Thoracic aorta (tissue), 2 donors: Measurements from ENCODE around the gene CMKLR1. TPM values are rescaled to one million over a fixed set of nuclear protein-coding genes. Genes with fewer than 3 reads are reported as not detected.

ENCODE experiments used
- ATAC-seq: fragments of 150-250 bp; one replicate; pipeline ENCODE4 v1.8.0; 2017; ENCODE audit warnings: low read depth; ENCODE audit not compliant: insufficient number of reproducible peaks, low FRiP score
- DNase-seq: peaks from one replicate; pipeline ENCODE4 v3.0.0-alpha.2; 2020; ENCODE audit warnings: low spot score
- H3K27ac ChIP-seq, 2 donors: fragments of 200-600 bp; sonication (generic); 1 replicate in 1 of 2; 2 replicates in 1 of 2; pipeline ENCODE4 v1.5.1; 2016; ENCODE audit warnings: mild to moderate bottlenecking in 2 of 2, moderate library complexity in 2 of 2
- H3K27me3 ChIP-seq: fragments of 200-600 bp; sonication (generic); replicated peaks from 2 replicates; pipeline ENCODE4 v1.6.0; 2016; ENCODE audit warnings: mild to moderate bottlenecking; ENCODE audit not compliant: insufficient read depth
- H3K36me3 ChIP-seq: fragments of 200-600 bp; sonication (generic); one replicate; pipeline ENCODE4 v1.5.1; 2016
- H3K4me1 ChIP-seq, 2 donors: fragments of 200-600 bp; sonication (generic); 1 replicate in 1 of 2; 2 replicates in 1 of 2; pipeline versions ENCODE4 v1.5.1 to v1.6.0; 2016; ENCODE audit warnings: low read depth in 2 of 2, mild to moderate bottlenecking in 1 of 2; ENCODE audit not compliant: control insufficient read depth in 1 of 2
- H3K4me3 ChIP-seq: fragments of 200-600 bp; sonication (generic); 2 replicates; pipeline ENCODE4 v1.5.1; 2016; ENCODE audit warnings: mild to moderate bottlenecking
- H3K9me3 ChIP-seq: fragments of 200-600 bp; sonication (generic); 2 replicates; pipeline ENCODE4 v1.5.1; 2016
- total RNA-seq, 2 donors: library from RNA; depleted of rRNA; stranded (reverse); fragments of >200 nt; gene quantifications; one replicate each; pipeline versions ENCODE4 v1.1.0 to v1.2.3, GENCODE V29; 2016
- TF ChIP-seq, protein P1 (sequence below): fragments of 200-600 bp; sonication (generic); IDR thresholded peaks from one replicate; pipeline ENCODE4 v1.5.1; 2019; ENCODE audit warnings: antibody characterized with exemption

The CMKLR1 gene
- total RNA-seq, 2 donors from 2014 or later, result 56.6 to 73.8 TPM

DNA sequence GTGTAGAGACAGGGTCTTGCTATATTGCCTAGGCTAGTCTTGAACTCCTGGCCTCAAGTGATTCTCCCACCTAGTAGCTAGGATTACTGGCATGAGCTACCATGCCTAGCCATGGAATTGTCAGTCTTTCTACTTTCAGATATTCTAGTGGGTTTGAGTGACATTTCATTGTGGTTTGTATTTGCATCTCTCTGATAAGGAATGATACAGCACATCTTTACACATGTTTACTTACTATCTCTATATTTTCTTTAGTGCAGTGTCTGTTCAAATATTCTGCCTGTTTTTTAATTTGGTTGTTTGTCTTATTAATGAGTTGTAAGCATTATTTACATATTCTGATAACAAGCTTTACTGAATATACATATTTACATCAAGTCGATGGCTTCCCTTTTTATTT lies 73.6 kb downstream of the CMKLR1 start:
- Histone ChIP-seq H3K36me3 (no peaks in the 10 kb centered on the region), H3K9me3 (peaks cover 10% of the 10 kb centered on the region), H3K4me1 (no peaks in the 10 kb centered on the region), H3K4me3 (no peak overlapping the region), H3K27ac (no peak overlapping the region), H3K27me3 (no peaks in the 10 kb centered on the region)
- ATAC-seq (no peak), DNase-seq (no peak)
- TF ChIP-seq, protein P1, sequence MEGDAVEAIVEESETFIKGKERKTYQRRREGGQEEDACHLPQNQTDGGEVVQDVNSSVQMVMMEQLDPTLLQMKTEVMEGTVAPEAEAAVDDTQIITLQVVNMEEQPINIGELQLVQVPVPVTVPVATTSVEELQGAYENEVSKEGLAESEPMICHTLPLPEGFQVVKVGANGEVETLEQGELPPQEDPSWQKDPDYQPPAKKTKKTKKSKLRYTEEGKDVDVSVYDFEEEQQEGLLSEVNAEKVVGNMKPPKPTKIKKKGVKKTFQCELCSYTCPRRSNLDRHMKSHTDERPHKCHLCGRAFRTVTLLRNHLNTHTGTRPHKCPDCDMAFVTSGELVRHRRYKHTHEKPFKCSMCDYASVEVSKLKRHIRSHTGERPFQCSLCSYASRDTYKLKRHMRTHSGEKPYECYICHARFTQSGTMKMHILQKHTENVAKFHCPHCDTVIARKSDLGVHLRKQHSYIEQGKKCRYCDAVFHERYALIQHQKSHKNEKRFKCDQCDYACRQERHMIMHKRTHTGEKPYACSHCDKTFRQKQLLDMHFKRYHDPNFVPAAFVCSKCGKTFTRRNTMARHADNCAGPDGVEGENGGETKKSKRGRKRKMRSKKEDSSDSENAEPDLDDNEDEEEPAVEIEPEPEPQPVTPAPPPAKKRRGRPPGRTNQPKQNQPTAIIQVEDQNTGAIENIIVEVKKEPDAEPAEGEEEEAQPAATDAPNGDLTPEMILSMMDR, result no peak

GRCh38 chr12:108260969-108261368 lies 78.1 kb downstream of the CMKLR1 start:
- no peak overlapping the region for H3K4me3 ChIP-seq
- H3K36me3 ChIP-seq, result no peaks in the 10 kb centered on the region
- no peak for DNase-seq
- no peaks in the 10 kb centered on the region for H3K4me1 ChIP-seq
- H3K27me3 ChIP-seq, result no peaks in the 10 kb centered on the region
- ATAC-seq, result no peak
- peaks cover 18% of the 10 kb centered on the region for H3K9me3 ChIP-seq
- H3K27ac ChIP-seq, result no peak overlapping the region
- TF ChIP-seq, protein P1, result no peak

DNA sequence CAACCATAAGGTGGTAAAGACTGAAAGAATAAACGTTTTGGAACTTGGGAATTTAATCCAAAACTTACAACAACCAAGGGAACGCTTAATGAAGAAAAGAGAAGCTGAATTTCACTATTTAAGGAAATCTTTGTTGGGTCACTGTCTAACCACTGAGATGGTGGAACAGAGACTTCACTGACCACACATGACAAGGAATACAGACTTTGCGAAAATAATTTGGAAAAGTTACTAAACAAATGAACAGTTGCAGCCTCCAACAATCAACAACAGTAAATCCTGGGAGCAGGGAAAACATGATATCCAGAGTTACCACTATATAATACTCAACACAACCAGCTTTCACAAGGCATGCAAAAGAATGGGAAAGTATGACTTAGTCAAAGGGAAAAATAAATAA lies 79.1 kb downstream of the CMKLR1 start:
- no peaks in the 10 kb centered on the region for H3K36me3 ChIP-seq
- no peak for DNase-seq
- no peaks in the 10 kb centered on the region for H3K27me3 ChIP-seq
- no peak overlapping the region for H3K4me3 ChIP-seq
- no peak overlapping the region for H3K27ac ChIP-seq
- ATAC-seq, result no peak
- peaks cover 18% of the 10 kb centered on the region for H3K9me3 ChIP-seq
- TF ChIP-seq, protein P1, result no peak
- H3K4me1 ChIP-seq, result no peaks in the 10 kb centered on the region

GRCh38 chr12:108257610-108258106 lies 81.5 kb downstream of the CMKLR1 start:
- no peak for ATAC-seq
- H3K27ac ChIP-seq, result no peak overlapping the region
- H3K36me3 ChIP-seq, result no peaks in the 10 kb centered on the region
- H3K4me3 ChIP-seq, result no peak overlapping the region
- no peaks in the 10 kb centered on the region for H3K27me3 ChIP-seq
- DNase-seq, result no peak
- H3K9me3 ChIP-seq, result peaks cover 18% of the 10 kb centered on the region
- TF ChIP-seq, protein P1, result no peak
- no peaks in the 10 kb centered on the region for H3K4me1 ChIP-seq

GRCh38 chr12:108257004-108257403 lies 82.1 kb downstream of the CMKLR1 start:
- Histone ChIP-seq H3K4me3 (no peak overlapping the region), H3K27me3 (no peaks in the 10 kb centered on the region), H3K36me3 (no peaks in the 10 kb centered on the region), H3K4me1 (no peaks in the 10 kb centered on the region), H3K27ac (no peak overlapping the region), H3K9me3 (peaks cover 18% of the 10 kb centered on the region)
- no peak for ATAC-seq
- TF ChIP-seq, protein P1, result no peak
- no peak for DNase-seq
